Smooth muscle cell of the coronary artery (primary cell): ENCODE results near the gene FNIP2. TPM values are rescaled to one million over a fixed set of nuclear protein-coding genes. Genes with fewer than 3 reads are reported as not detected.

Source experiments
- total RNA-seq: library from RNA; depleted of rRNA; stranded (reverse); fragments of >200 nt; gene quantifications from 2 replicates; pipeline ENCODE4 v1.2.3, GENCODE V29; 2014; ENCODE audit warnings: low replicate concordance

FNIP2 gene
- total RNA-seq, result 14.7 and 40.3 TPM in 2 replicates

GRCh38 chr4:158768555-158769174, at the start of gene FNIP2:
Gene FNIP2 (plus strand): TSS chr4:158769026. CDS start chr4:158769213, 187 bp downstream.

GRCh38 chr4:158722917-158723793, 45.7 kb upstream of the FNIP2 start, which contains the start of gene PPID:
Gene PPID (minus strand): TSS chr4:158723396. CDS start chr4:158723288, 108 bp downstream.

Other genes with a start within 250 kb of the FNIP2 start
- 4.6 and 10.5 TPM in 2 replicates for gene RXFP1, start 247.1 kb upstream of the FNIP2 start, total RNA-seq
- 8.3 and 14.4 TPM in 2 replicates for gene C4orf46, start 97.1 kb upstream of the FNIP2 start, total RNA-seq
- 19.3 and 51.8 TPM in 2 replicates for gene ETFDH, start 96.7 kb upstream of the FNIP2 start, total RNA-seq
- gene PPID, start 45.6 kb upstream of the FNIP2 start, total RNA-seq, result 18.8 and 22.4 TPM in 2 replicates